CD4-positive, alpha-beta T cell treated with Interleukin-17A for 1 hour (primary cell): ENCODE measurements around the gene LGALS9B.
"Not testable (repeated sequence)": the region's sequence is repeated elsewhere in the genome, so short reads cannot be mapped to it uniquely, and the experiment has no call there.

Source experiments
- DNase-seq: peaks from one replicate; pipeline ENCODE4 v3.0.0-alpha.2; 2020

The LGALS9B gene

GRCh38 chr17:20401306-20402022 lies 65.9 kb downstream of the LGALS9B start:
- not testable (repeated sequence) for DNase-seq

- DNase-seq, result not testable (repeated sequence)
Observed at GRCh38 chr17:20400559-20401305, 66.6 kb downstream of the LGALS9B start.
